Activated T-helper 9 cell treated with anti-CD3 and anti-CD28 coated beads, Interleukin-2, amount 50 U/mL, for 16 hours (primary cell): ENCODE measurements around the gene AGR2.

Source experiments
- DNase-seq: peaks from one replicate; pipeline ENCODE4 v3.0.0-alpha.2; 2020; ENCODE audit warnings: low read depth

Gene AGR2

GRCh38 chr7:16812542-16813231 is 7.9 kb upstream of the AGR2 start:
- no peak for DNase-seq

GRCh38 chr7:16811551-16811950 is 6.8 kb upstream of the AGR2 start:
- no peak for DNase-seq

GRCh38 chr7:16810573-16810972 is 5.8 kb upstream of the AGR2 start:
- no peak for DNase-seq

GRCh38 chr7:16810112-16810511 is 5.3 kb upstream of the AGR2 start:
- no peak for DNase-seq

GRCh38 chr7:16805441-16805840 is 642 bp upstream of the AGR2 start:
- DNase-seq = no peak

- no peak for DNase-seq
Observed at GRCh38 chr7:16803881-16804673, 722 bp downstream of the AGR2 start.

- no peak for DNase-seq
Observed at GRCh38 chr7:16803125-16803524, 1.7 kb downstream of the AGR2 start.

- no peak for DNase-seq
Observed at GRCh38 chr7:16801579-16801978, 3.2 kb downstream of the AGR2 start.

- no peak for DNase-seq
Observed at GRCh38 chr7:16801111-16801542, 3.7 kb downstream of the AGR2 start.

GRCh38 chr7:16795624-16796023 is 9.2 kb downstream of the AGR2 start:
- no peak for DNase-seq

GRCh38 chr7:16794986-16795385 is 9.8 kb downstream of the AGR2 start:
- DNase-seq = no peak

GRCh38 chr7:16791905-16792698 is 12.7 kb downstream of the AGR2 start:
- no peak for DNase-seq

- DNase-seq = no peak
Observed at GRCh38 chr7:16791071-16791470, 13.7 kb downstream of the AGR2 start.

- no peak for DNase-seq
Observed at GRCh38 chr7:16787127-16787526, 17.7 kb downstream of the AGR2 start.

GRCh38 chr7:16786257-16786656 is 18.5 kb downstream of the AGR2 start:
- DNase-seq = no peak

- DNase-seq = no peak
Observed at GRCh38 chr7:16785846-16786245, 19.0 kb downstream of the AGR2 start.

- DNase-seq = no peak
Observed at GRCh38 chr7:16785321-16785720, 19.5 kb downstream of the AGR2 start.

- DNase-seq = no peak
Observed at GRCh38 chr7:16780596-16780995, 24.2 kb downstream of the AGR2 start.

GRCh38 chr7:16779051-16779450 is 25.7 kb downstream of the AGR2 start:
- DNase-seq = no peak

- no peak for DNase-seq
Observed at GRCh38 chr7:16778476-16778875, 26.3 kb downstream of the AGR2 start.

GRCh38 chr7:16776053-16776452 is 28.7 kb downstream of the AGR2 start:
- no peak for DNase-seq

GRCh38 chr7:16774986-16775385 is 29.8 kb downstream of the AGR2 start:
- DNase-seq = no peak

GRCh38 chr7:16774294-16774693 is 30.5 kb downstream of the AGR2 start:
- no peak for DNase-seq
